AG04450 (cell line): ENCODE data around the gene NMNAT3. TPM values are rescaled to one million over a fixed set of nuclear protein-coding genes. Genes with fewer than 3 reads are reported as not detected.

Experiments used
- CTCF ChIA-PET: fragments of 300-600, 350-600 bp; formaldehyde crosslinking; extraction: SDS; loops from one replicate; lab custom pipeline; 2022; ENCODE audit warnings: antibody characterized with exemption, inconsistent platforms; lab: Charles Lee
- POLR2A ChIA-PET: fragments of 350-600 bp; formaldehyde crosslinking; extraction: SDS; loops from one replicate; lab custom pipeline; 2021; ENCODE audit warnings: antibody characterized with exemption, inconsistent platforms; lab: Yijun Ruan, JAX
- DNase-seq: peaks from one replicate; pipeline ENCODE4 v3.0.0-alpha.2; 2011; ENCODE audit warnings: low read depth, low spot score
- H3K27ac ChIP-seq: one replicate; pipeline ENCODE4 v1.5.1; 2012; ENCODE audit warnings: low read depth, low read length, control low read depth
- H3K27me3 ChIP-seq: one replicate; pipeline ENCODE4 v1.6.0; 2012; ENCODE audit warnings: low read length; ENCODE audit not compliant: control insufficient read depth, insufficient read depth
- H3K4me3 ChIP-seq: 2 replicates; pipeline ENCODE4 v1.5.1; 2011; ENCODE audit warnings: mild to moderate bottlenecking, low read depth, low read length, control low read depth
- H3K9me3 ChIP-seq: 2 replicates; pipeline ENCODE4 v1.5.1; 2012; ENCODE audit warnings: low read length; ENCODE audit not compliant: control insufficient read depth, insufficient read depth
- polyA plus RNA-seq: library from polyadenylated mRNA; depleted of rRNA; stranded (reverse); fragments of >200 nt; gene quantifications from 2 replicates; pipeline ENCODE4 v1.2.3, GENCODE V29; 2011
- TF ChIP-seq, protein P1 (sequence below): IDR thresholded peaks from 2 replicates; pipeline ENCODE4 v1.5.1; 2011; ENCODE audit warnings: low read depth, low read length, control low read depth, inconsistent platforms

Gene NMNAT3
- polyA plus RNA-seq, 1 experiment = 0.22 TPM

DNA sequence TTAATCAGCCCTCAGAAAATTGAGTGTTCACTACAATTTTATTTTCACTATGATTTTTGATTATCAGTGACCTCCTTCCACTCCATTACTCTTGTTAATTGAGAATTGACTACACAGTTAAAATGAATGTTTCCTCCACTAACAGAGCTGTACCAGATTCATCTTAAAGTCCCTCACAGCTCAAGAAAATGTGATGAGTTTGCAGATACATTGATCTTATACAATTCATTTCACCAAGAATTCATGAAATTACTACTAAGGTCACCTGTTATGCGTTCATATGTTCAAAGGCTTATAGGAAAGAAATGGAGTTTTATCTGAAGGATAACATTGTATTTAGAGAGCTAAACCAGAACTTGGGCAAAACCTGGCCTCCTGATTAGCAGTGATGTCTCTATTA lies 17.5 kb downstream of the NMNAT3 start:
- ChIA-PET CTCF (no interaction called here), POLR2A (no interaction called here)
- TF ChIP-seq, protein P1, sequence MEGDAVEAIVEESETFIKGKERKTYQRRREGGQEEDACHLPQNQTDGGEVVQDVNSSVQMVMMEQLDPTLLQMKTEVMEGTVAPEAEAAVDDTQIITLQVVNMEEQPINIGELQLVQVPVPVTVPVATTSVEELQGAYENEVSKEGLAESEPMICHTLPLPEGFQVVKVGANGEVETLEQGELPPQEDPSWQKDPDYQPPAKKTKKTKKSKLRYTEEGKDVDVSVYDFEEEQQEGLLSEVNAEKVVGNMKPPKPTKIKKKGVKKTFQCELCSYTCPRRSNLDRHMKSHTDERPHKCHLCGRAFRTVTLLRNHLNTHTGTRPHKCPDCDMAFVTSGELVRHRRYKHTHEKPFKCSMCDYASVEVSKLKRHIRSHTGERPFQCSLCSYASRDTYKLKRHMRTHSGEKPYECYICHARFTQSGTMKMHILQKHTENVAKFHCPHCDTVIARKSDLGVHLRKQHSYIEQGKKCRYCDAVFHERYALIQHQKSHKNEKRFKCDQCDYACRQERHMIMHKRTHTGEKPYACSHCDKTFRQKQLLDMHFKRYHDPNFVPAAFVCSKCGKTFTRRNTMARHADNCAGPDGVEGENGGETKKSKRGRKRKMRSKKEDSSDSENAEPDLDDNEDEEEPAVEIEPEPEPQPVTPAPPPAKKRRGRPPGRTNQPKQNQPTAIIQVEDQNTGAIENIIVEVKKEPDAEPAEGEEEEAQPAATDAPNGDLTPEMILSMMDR = no peak
- Histone ChIP-seq H3K9me3 (no peaks in the 10 kb centered on the region), H3K27ac (no peak overlapping the region), H3K4me3 (no peak overlapping the region), H3K27me3 (peaks cover 2% of the 10 kb centered on the region)
- DNase-seq = no peak

DNA sequence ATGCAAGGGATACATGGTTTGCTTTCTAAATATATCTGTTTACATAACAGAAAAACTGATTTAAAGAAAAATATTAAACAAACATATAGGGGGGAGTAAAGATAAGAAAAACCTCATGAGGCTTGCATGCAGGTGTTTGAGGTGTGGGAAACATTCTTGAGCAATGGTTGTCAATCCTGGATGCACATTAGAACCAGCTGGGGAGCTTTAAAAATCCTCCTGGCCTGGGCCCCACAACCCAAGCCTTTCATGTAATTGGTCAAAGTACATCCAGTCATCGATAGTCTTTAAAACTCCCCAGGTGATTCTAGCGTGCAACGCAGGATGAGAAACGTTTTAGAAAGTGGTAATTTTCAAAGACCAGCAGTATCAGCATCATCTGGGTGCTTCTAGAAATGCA lies 18.3 kb downstream of the NMNAT3 start:
- DNase-seq = no peak
- H3K9me3 ChIP-seq = no peaks in the 10 kb centered on the region
- H3K4me3 ChIP-seq = no peak overlapping the region
- POLR2A ChIA-PET = no interaction called here
- no peak overlapping the region for H3K27ac ChIP-seq
- TF ChIP-seq, protein P1 = no peak
- CTCF ChIA-PET = no interaction called here
- peaks cover 2% of the 10 kb centered on the region for H3K27me3 ChIP-seq

DNA sequence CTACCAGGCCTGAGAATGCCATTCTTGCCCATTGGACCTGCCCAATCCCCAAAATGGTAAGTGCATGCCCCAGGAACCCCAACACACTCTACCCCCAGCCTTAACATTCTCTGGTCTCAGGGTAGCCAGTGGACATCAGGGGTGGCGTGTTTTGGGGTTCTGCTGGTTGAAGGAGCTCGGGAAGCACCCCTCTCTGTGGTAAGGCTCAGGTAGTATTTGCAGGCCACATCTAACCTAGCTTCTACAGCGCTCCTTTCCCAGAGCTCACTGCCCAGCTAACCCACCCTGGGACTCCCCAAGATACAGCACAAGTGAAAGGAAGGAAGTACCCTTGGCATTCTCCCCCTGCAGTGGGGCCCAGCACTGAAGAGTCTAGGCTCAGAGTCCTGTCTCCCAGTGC lies 19.8 kb downstream of the NMNAT3 start:
- POLR2A ChIA-PET = no interaction called here
- TF ChIP-seq, protein P1 = no peak
- Histone ChIP-seq H3K9me3 (no peaks in the 10 kb centered on the region), H3K27me3 (peaks cover 2% of the 10 kb centered on the region), H3K4me3 (no peak overlapping the region), H3K27ac (no peak overlapping the region)
- no peak for DNase-seq
- CTCF ChIA-PET = no interaction called here

DNA sequence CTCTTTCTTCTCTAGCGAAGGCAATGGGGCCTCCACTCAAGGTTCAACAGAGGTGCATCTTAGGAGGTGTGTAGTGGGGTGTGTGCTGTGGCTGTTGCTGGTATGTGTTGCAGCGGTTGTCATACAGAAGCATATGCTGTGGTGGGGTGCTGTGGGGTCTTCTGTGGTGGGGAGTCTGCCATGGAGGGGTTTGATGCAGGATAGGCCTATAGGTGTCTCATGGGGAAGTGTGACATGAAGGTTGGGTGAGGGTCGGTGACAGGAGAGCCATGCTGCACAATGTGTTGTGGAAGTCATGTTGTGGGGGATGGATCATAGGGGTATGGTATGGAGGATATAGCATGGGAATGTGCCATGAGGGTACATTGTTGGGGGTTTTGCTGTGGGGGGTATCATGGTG lies 20.3 kb downstream of the NMNAT3 start:
- CTCF ChIA-PET = no interaction called here
- H3K27me3 ChIP-seq = peaks cover 2% of the 10 kb centered on the region
- DNase-seq = no peak
- H3K27ac ChIP-seq = no peak overlapping the region
- no peaks in the 10 kb centered on the region for H3K9me3 ChIP-seq
- TF ChIP-seq, protein P1 = no peak
- POLR2A ChIA-PET = no interaction called here
- no peak overlapping the region for H3K4me3 ChIP-seq

DNA sequence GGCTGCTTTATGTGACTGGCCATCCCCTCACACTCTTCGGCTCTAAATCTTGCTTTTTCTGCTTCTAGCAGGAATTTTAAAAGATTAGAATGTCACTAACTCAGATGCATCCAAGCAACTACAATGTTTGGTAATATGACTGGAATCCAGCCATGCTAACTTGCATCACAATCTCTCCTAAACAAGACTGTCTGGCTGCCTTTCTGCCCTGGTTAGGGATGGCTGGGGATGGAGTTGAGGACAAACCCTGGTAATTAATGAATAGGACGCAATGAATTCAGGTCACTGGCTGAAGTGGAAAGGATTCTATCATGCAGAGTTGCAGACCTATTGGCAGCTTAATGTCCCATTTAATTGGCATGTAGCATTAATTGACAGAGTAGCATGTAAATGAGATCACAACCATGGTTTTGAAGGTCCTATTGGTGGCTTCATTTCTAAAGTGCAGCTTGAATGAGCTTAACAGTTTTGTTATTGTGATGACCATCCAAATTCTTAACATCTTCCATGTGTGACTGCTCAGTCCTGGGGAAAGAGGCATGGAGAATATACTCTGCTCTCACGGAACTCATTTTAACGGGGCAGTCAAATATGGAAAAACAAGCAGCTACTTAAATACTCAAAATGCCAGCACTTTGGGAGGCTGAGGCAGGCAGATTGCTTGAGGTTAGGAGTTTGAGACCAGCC lies 21.7 kb downstream of the NMNAT3 start:
- H3K27me3 ChIP-seq = no peaks in the 10 kb centered on the region
- no peaks in the 10 kb centered on the region for H3K9me3 ChIP-seq
- ChIA-PET CTCF (no interaction called here), POLR2A (no interaction called here)
- H3K4me3 ChIP-seq = no peak overlapping the region
- H3K27ac ChIP-seq = no peak overlapping the region
- no peak for DNase-seq
- TF ChIP-seq, protein P1 = no peak
